Bone marrow (tissue), 2 donors: ENCODE measurements around the gene FLT1.

ENCODE experiments used
- DNase-seq, 2 donors: peaks; one replicate each; lab custom pipeline; 2025; lab: John Stamatoyannopoulos, UW

FLT1 gene

GRCh38 chr13:28387740-28388501, 107.0 kb downstream of the FLT1 start:
- no peak for DNase-seq

- DNase-seq: no peak
These were observed 109.6 kb downstream of the FLT1 start for GRCh38 chr13:28385362-28385761.

- DNase-seq: no peak
These were observed 110.1 kb downstream of the FLT1 start for GRCh38 chr13:28384789-28385188.

- no peak for DNase-seq
These were observed 114.6 kb downstream of the FLT1 start for GRCh38 chr13:28380319-28380718.

GRCh38 chr13:28379371-28380083, 115.4 kb downstream of the FLT1 start:
- DNase-seq: no peak

GRCh38 chr13:28376604-28377003, 118.3 kb downstream of the FLT1 start:
- no peak for DNase-seq

- DNase-seq: no peak
These were observed 119.5 kb downstream of the FLT1 start for GRCh38 chr13:28375250-28375930.

GRCh38 chr13:28373810-28374209, 121.1 kb downstream of the FLT1 start:
- no peak for DNase-seq

GRCh38 chr13:28370448-28370847, 124.5 kb downstream of the FLT1 start:
- DNase-seq: no peak

GRCh38 chr13:28358708-28359107, 136.2 kb downstream of the FLT1 start:
- DNase-seq: no peak

GRCh38 chr13:28357911-28358433, 137.0 kb downstream of the FLT1 start:
- DNase-seq: no peak

GRCh38 chr13:28357247-28357825, 137.6 kb downstream of the FLT1 start:
- no peak for DNase-seq

GRCh38 chr13:28356561-28357021, 138.3 kb downstream of the FLT1 start:
- DNase-seq: no peak

- peak in 1 of 2 donors; percentile 34 for DNase-seq
These were observed 139.0 kb downstream of the FLT1 start for GRCh38 chr13:28355822-28356371.

GRCh38 chr13:28355046-28355821, 139.7 kb downstream of the FLT1 start:
- DNase-seq: no peak

GRCh38 chr13:28353679-28354078, 141.2 kb downstream of the FLT1 start:
- no peak for DNase-seq

- DNase-seq: no peak
These were observed 144.8 kb downstream of the FLT1 start for GRCh38 chr13:28349907-28350654.

GRCh38 chr13:28349371-28349770, 145.6 kb downstream of the FLT1 start:
- no peak for DNase-seq

- DNase-seq: no peak
These were observed 147.2 kb downstream of the FLT1 start for GRCh38 chr13:28347456-28348371.
